Trophoblast cell (in vitro differentiated cells and primary cell): Measurements from ENCODE around the gene MTRF1.

Experiments
- DNase-seq, 2 donors: peaks; one replicate each; pipeline ENCODE4 v3.0.0-alpha.2; 2016
- H2AFZ ChIP-seq: 2 replicates; pipeline ENCODE4 v1.6.1; 2013; ENCODE audit warnings: low read length, moderate library complexity, mild to moderate bottlenecking; ENCODE audit not compliant: insufficient read depth, poor library complexity
- H2AK5ac ChIP-seq: 2 replicates; pipeline ENCODE4 v1.6.1; 2013; ENCODE audit warnings: mild to moderate bottlenecking, low read length
- H2BK120ac ChIP-seq: 2 replicates; pipeline ENCODE4 v1.6.1; 2013; ENCODE audit warnings: low read length, mild to moderate bottlenecking, moderate library complexity; ENCODE audit not compliant: insufficient read depth, poor library complexity
- H2BK12ac ChIP-seq: 2 replicates; pipeline ENCODE4 v1.6.1; 2013; ENCODE audit warnings: mild to moderate bottlenecking, low read length, moderate library complexity
- H2BK5ac ChIP-seq: 2 replicates; pipeline ENCODE4 v1.6.1; 2013; ENCODE audit warnings: low read length, low read depth, moderate library complexity, mild to moderate bottlenecking; ENCODE audit not compliant: poor library complexity
- H3K14ac ChIP-seq: 2 replicates; pipeline ENCODE4 v1.6.1; 2013; ENCODE audit warnings: mild to moderate bottlenecking, low read length
- H3K18ac ChIP-seq: 2 replicates; pipeline ENCODE4 v1.6.1; 2013; ENCODE audit warnings: mild to moderate bottlenecking, low read length
- H3K23ac ChIP-seq: 2 replicates; pipeline ENCODE4 v1.6.1; 2013; ENCODE audit warnings: low read length
- H3K27ac ChIP-seq: 2 replicates; pipeline ENCODE4 v1.5.1; 2013; ENCODE audit warnings: low read depth, mild to moderate bottlenecking, inconsistent platforms, low read length, moderate library complexity
- H3K27me3 ChIP-seq: 2 replicates; pipeline ENCODE4 v1.6.1; 2013; ENCODE audit warnings: inconsistent platforms, mild to moderate bottlenecking, low read length, moderate library complexity; ENCODE audit not compliant: insufficient read depth
- H3K36me3 ChIP-seq, 2 experiments: 1 replicate in 1 of 2; 2 replicates in 1 of 2; pipeline ENCODE4 v1.6.1; 2013; ENCODE audit warnings: low read length in 2 of 2, mild to moderate bottlenecking in 2 of 2, moderate library complexity in 1 of 2; ENCODE audit not compliant: insufficient read depth in 2 of 2, control insufficient read depth in 1 of 2
- H3K4ac ChIP-seq: 2 replicates; pipeline ENCODE4 v1.6.1; 2013; ENCODE audit warnings: low read depth, mild to moderate bottlenecking, low read length, moderate library complexity
- H3K4me1 ChIP-seq, 2 experiments: 1 replicate in 1 of 2; 2 replicates in 1 of 2; pipeline ENCODE4 v1.6.1; 2013; ENCODE audit warnings: low read length in 2 of 2, mild to moderate bottlenecking in 2 of 2, moderate library complexity in 1 of 2; ENCODE audit not compliant: insufficient read depth in 2 of 2, control insufficient read depth in 1 of 2
- H3K4me2 ChIP-seq: 2 replicates; pipeline ENCODE4 v1.6.1; 2013; ENCODE audit warnings: inconsistent platforms, mild to moderate bottlenecking, low read length, moderate library complexity
- H3K4me3 ChIP-seq: 2 replicates; pipeline ENCODE4 v1.5.1; 2013; ENCODE audit warnings: mild to moderate bottlenecking, low read depth, low read length, inconsistent platforms
- H3K79me1 ChIP-seq: one replicate; pipeline ENCODE4 v1.6.1; 2013; ENCODE audit warnings: low read length
- H3K79me2 ChIP-seq: 2 replicates; pipeline ENCODE4 v1.6.1; 2013; ENCODE audit warnings: low read length, mild to moderate bottlenecking; ENCODE audit not compliant: control insufficient read depth, insufficient read depth, poor library complexity
- H3K9ac ChIP-seq: 2 replicates; pipeline ENCODE4 v1.6.1; 2013; ENCODE audit warnings: mild to moderate bottlenecking, low read length
- H3K9me3 ChIP-seq: 2 replicates; pipeline ENCODE4 v1.6.1; 2013; ENCODE audit warnings: low read depth, mild to moderate bottlenecking, control low read depth, inconsistent platforms, low read length; ENCODE audit not compliant: insufficient read depth
- H4K12ac ChIP-seq: 2 replicates; pipeline ENCODE4 v1.6.1; 2013; ENCODE audit warnings: low read depth, mild to moderate bottlenecking, low read length, moderate library complexity
- H4K8ac ChIP-seq: 2 replicates; pipeline ENCODE4 v1.6.1; 2013; ENCODE audit warnings: low read depth, mild to moderate bottlenecking, low read length, moderate library complexity
- H4K91ac ChIP-seq: one replicate; pipeline ENCODE4 v1.6.1; 2013; ENCODE audit warnings: low read depth, mild to moderate bottlenecking, low read length, moderate library complexity
- WGBS: extraction: QIAGEN DNeasy Blood & Tissue Kit; methylation state at CpG from one replicate; pipeline ENCODE4 v1.1.7; 2013; ENCODE audit warnings: missing lambda C conversion rate; ENCODE audit not compliant: insufficient read length, insufficient coverage; ENCODE audit errors: extremely low coverage; 5-methylcytosine and 5-hydroxymethylcytosine counted together

Gene MTRF1

GRCh38 chr13:41310963-41311405 lies 47.6 kb upstream of the MTRF1 start, which contains the start of gene NAA16:
TSS of gene NAA16 (plus strand) at chr13:41311267. CDS start at chr13:41311529, 262 bp downstream.
- peak within 1 kb of the TSS; percentile 71 for H3K14ac ChIP-seq
- peaks cover 5% of the 10 kb centered on the region for H3K79me1 ChIP-seq

GRCh38 chr13:41307884-41308640 lies 44.7 kb upstream of the MTRF1 start:
- no peak overlapping the region for H3K23ac ChIP-seq
- no peak overlapping the region for H3K4ac ChIP-seq
- no peak overlapping the region for H4K91ac ChIP-seq
- H2BK120ac ChIP-seq: no peak overlapping the region
- H3K9me3 ChIP-seq: no peaks in the 10 kb centered on the region
- H2AFZ ChIP-seq: no peak overlapping the region
- H3K79me2 ChIP-seq: peaks cover 12% of the 10 kb centered on the region
- H4K12ac ChIP-seq: no peak overlapping the region
- H3K9ac ChIP-seq: no peak overlapping the region
- H3K79me1 ChIP-seq: peaks cover 5% of the 10 kb centered on the region
- H3K14ac ChIP-seq: no peak overlapping the region
- no CpG with 5 or more reads among the region's 11 CpGs for WGBS
- H2AK5ac ChIP-seq: no peak overlapping the region
- no peak overlapping the region for H4K8ac ChIP-seq
- no peak overlapping the region for H3K4me3 ChIP-seq
- H2BK5ac ChIP-seq: no peak overlapping the region
- no peaks in the 10 kb centered on the region for H3K4me1 ChIP-seq
- no peaks in the 10 kb centered on the region for H3K27me3 ChIP-seq
- no peaks in the 10 kb centered on the region for H3K36me3 ChIP-seq
- no peak overlapping the region for H3K4me2 ChIP-seq
- no peak overlapping the region for H3K18ac ChIP-seq
- no peak for DNase-seq
- H2BK12ac ChIP-seq: no peak overlapping the region
- H3K27ac ChIP-seq: no peak overlapping the region

More at GRCh38 chr13:41310963-41311405, 47.6 kb upstream of the MTRF1 start, which contains the start of gene NAA16:
- no peaks in the 10 kb centered on the region for H3K9me3 ChIP-seq
- no peak within 1 kb of the TSS for H2AK5ac ChIP-seq
- H3K79me2 ChIP-seq: peaks cover 14% of the 10 kb centered on the region
- peak; percentile 87 to 89 for DNase-seq
- peak within 1 kb of the TSS; percentile 97 for H3K4me3 ChIP-seq
- H4K91ac ChIP-seq: peak within 1 kb of the TSS; percentile 41
- WGBS: no CpG with 5 or more reads among the region's 32 CpGs
- peak within 1 kb of the TSS; percentile 73 for H3K4me2 ChIP-seq
- H3K27ac ChIP-seq: peak within 1 kb of the TSS; percentile 43
- peak within 1 kb of the TSS; percentile 91 for H3K4ac ChIP-seq
- no peaks in the 10 kb centered on the region for H3K36me3 ChIP-seq
- peak within 1 kb of the TSS; percentile 58 for H3K18ac ChIP-seq
- no peak within 1 kb of the TSS for H2BK12ac ChIP-seq
- H4K8ac ChIP-seq: peak within 1 kb of the TSS; percentile 87
- H3K27me3 ChIP-seq: no peaks in the 10 kb centered on the region
- peak within 1 kb of the TSS; percentile 75 for H4K12ac ChIP-seq
- no peak within 1 kb of the TSS for H3K23ac ChIP-seq
- no peak within 1 kb of the TSS for H2BK5ac ChIP-seq
- peak within 1 kb of the TSS; percentile 77 for H2AFZ ChIP-seq
- H2BK120ac ChIP-seq: peak within 1 kb of the TSS; percentile 35
- peak within 1 kb of the TSS; percentile 98 for H3K9ac ChIP-seq
- no peaks in the 10 kb centered on the region for H3K4me1 ChIP-seq

GRCh38 chr13:41306271-41307145 lies 43.1 kb upstream of the MTRF1 start:
- no CpG with 5 or more reads among the region's 15 CpGs for WGBS
- Histone ChIP-seq H3K14ac (no peak overlapping the region), H4K8ac (no peak overlapping the region), H2BK12ac (no peak overlapping the region), H3K4me2 (no peak overlapping the region), H3K4ac (no peak overlapping the region), H3K27me3 (no peaks in the 10 kb centered on the region), H4K12ac (no peak overlapping the region), H3K9ac (no peak overlapping the region), H3K18ac (no peak overlapping the region), H3K79me2 (peaks cover 4% of the 10 kb centered on the region), H2AK5ac (no peak overlapping the region), H3K4me3 (no peak overlapping the region), H3K79me1 (peaks cover 5% of the 10 kb centered on the region), H3K27ac (no peak overlapping the region), H3K4me1 (no peaks in the 10 kb centered on the region), H3K9me3 (no peaks in the 10 kb centered on the region), H4K91ac (no peak overlapping the region), H3K36me3 (no peaks in the 10 kb centered on the region), H2BK120ac (no peak overlapping the region), H2BK5ac (no peak overlapping the region), H3K23ac (no peak overlapping the region), H2AFZ (no peak overlapping the region)
- no peak for DNase-seq

GRCh38 chr13:41304551-41304950 lies 41.2 kb upstream of the MTRF1 start:
- no peaks in the 10 kb centered on the region for H3K4me1 ChIP-seq
- H3K27ac ChIP-seq: no peak overlapping the region
- DNase-seq: no peak
- H4K12ac ChIP-seq: no peak overlapping the region
- no peak overlapping the region for H4K91ac ChIP-seq
- no peaks in the 10 kb centered on the region for H3K36me3 ChIP-seq
- H2BK120ac ChIP-seq: no peak overlapping the region
- H3K23ac ChIP-seq: no peak overlapping the region
- H2AFZ ChIP-seq: no peak overlapping the region
- H3K9ac ChIP-seq: no peak overlapping the region
- no peak overlapping the region for H2BK5ac ChIP-seq
- H3K79me1 ChIP-seq: no peaks in the 10 kb centered on the region
- no peak overlapping the region for H3K4ac ChIP-seq
- no peaks in the 10 kb centered on the region for H3K9me3 ChIP-seq
- H3K27me3 ChIP-seq: no peaks in the 10 kb centered on the region
- no peaks in the 10 kb centered on the region for H3K79me2 ChIP-seq
- H2BK12ac ChIP-seq: no peak overlapping the region
- no peak overlapping the region for H3K18ac ChIP-seq
- H3K4me3 ChIP-seq: no peak overlapping the region
- H3K4me2 ChIP-seq: no peak overlapping the region
- H3K14ac ChIP-seq: no peak overlapping the region
- no peak overlapping the region for H2AK5ac ChIP-seq
- H4K8ac ChIP-seq: no peak overlapping the region
